DND-41 (cell line): Measurements from ENCODE around the gene IPO11.

Experiments used
- ATAC-seq: fragments of 200-7000 bp; cut with Tn5 transposase; 3 replicates; pipeline ENCODE4 v1.9.1; 2021; ENCODE audit warnings: low read depth; ENCODE audit not compliant: insufficient read depth
- DNase-seq: peaks from one replicate; pipeline ENCODE4 v3.0.0-alpha.2; 2020
- H2AFZ ChIP-seq: 2 replicates; pipeline ENCODE4 v1.6.0; 2012; ENCODE audit warnings: low read depth, low read length
- H3K27ac ChIP-seq: 2 replicates; pipeline ENCODE4 v1.5.1; 2012; ENCODE audit warnings: low read length, inconsistent platforms
- H3K27me3 ChIP-seq: fragments of 200-600 bp; sonication (generic); 2 replicates; pipeline ENCODE4 v1.6.0; 2012; ENCODE audit warnings: low read length, mild to moderate bottlenecking, inconsistent platforms; ENCODE audit not compliant: insufficient read depth, poor library complexity
- H3K36me3 ChIP-seq: 2 replicates; pipeline ENCODE4 v1.5.1; 2012; ENCODE audit warnings: low read length, inconsistent platforms; ENCODE audit not compliant: insufficient read depth
- H3K4me1 ChIP-seq: 2 replicates; pipeline ENCODE4 v1.5.1; 2012; ENCODE audit warnings: mild to moderate bottlenecking, low read length; ENCODE audit not compliant: insufficient read depth
- H3K4me2 ChIP-seq: 2 replicates; pipeline ENCODE4 v1.6.0; 2012; ENCODE audit warnings: mild to moderate bottlenecking, moderate library complexity, low read length, inconsistent platforms; ENCODE audit not compliant: insufficient read depth
- H3K4me3 ChIP-seq, 2 experiments: fragments of 200-600 bp in 1 of 2; shearing (Covaris generic) in 1 of 2; 2 replicates each; pipeline ENCODE4 v1.5.1; 2012 to 2016; ENCODE audit warnings: inconsistent platforms in 2 of 2, low read length in 2 of 2, mild to moderate bottlenecking in 2 of 2, low read depth in 1 of 2, moderate library complexity in 1 of 2
- H3K79me2 ChIP-seq: 2 replicates; pipeline ENCODE4 v1.6.0; 2012; ENCODE audit warnings: low read length, inconsistent platforms; ENCODE audit not compliant: insufficient read depth
- H3K9ac ChIP-seq: 2 replicates; pipeline ENCODE4 v1.6.0; 2012; ENCODE audit warnings: low read depth, mild to moderate bottlenecking, inconsistent platforms, low read length, moderate library complexity
- H3K9me3 ChIP-seq: 2 replicates; pipeline ENCODE4 v1.5.1; 2012; ENCODE audit warnings: low read length, moderate library complexity, mild to moderate bottlenecking, inconsistent platforms; ENCODE audit not compliant: insufficient read depth, severe bottlenecking
- H4K20me1 ChIP-seq: 2 replicates; pipeline ENCODE4 v1.6.0; 2012; ENCODE audit warnings: low read length; ENCODE audit not compliant: insufficient read depth
- CTCF ChIP-seq: IDR thresholded peaks from 2 replicates; pipeline ENCODE4 v1.5.1; 2012; ENCODE audit warnings: borderline replicate concordance, low read length, moderate library complexity, mild to moderate bottlenecking; ENCODE audit not compliant: poor library complexity, severe bottlenecking; ENCODE audit errors: extremely low read depth
- EZH2 ChIP-seq: IDR thresholded peaks from 3 replicates; pipeline ENCODE4 v1.6.1; 2012; ENCODE audit warnings: borderline replicate concordance, low read depth, mild to moderate bottlenecking, moderate library complexity, low read length, inconsistent platforms; ENCODE audit not compliant: severe bottlenecking

Gene IPO11

GRCh38 chr5:62649025-62649424 lies 236.5 kb downstream of the IPO11 start:
- Histone ChIP-seq H3K4me1 (peaks cover 29% of the 10 kb centered on the region), H3K9ac (no peak overlapping the region), H4K20me1 (no peaks in the 10 kb centered on the region), H2AFZ (peak overlapping the region; percentile 10; the same call in 1 of the 2 replicates), H3K79me2 (no peaks in the 10 kb centered on the region), H3K36me3 (no peaks in the 10 kb centered on the region), H3K27ac (no peak overlapping the region; the same call in 1 of the 2 replicates), H3K9me3 (no peaks in the 10 kb centered on the region), H3K4me3 (no peak overlapping the region), H3K27me3 (no peaks in the 10 kb centered on the region), H3K4me2 (no peak overlapping the region)
- no peak for ATAC-seq
- TF ChIP-seq CTCF (no peak), EZH2 (no peak)
- no peak for DNase-seq

GRCh38 chr5:62649476-62650113 lies 237.0 kb downstream of the IPO11 start:
- TF ChIP-seq CTCF (peak; percentile 16), EZH2 (no peak)
- DNase-seq (peak; percentile 52), ATAC-seq (peak; percentile 78)
- Histone ChIP-seq H3K27me3 (no peaks in the 10 kb centered on the region), H2AFZ (peak overlapping the region; percentile 10; the same call in 1 of the 2 replicates), H3K4me2 (no peak overlapping the region), H3K4me1 (peaks cover 32% of the 10 kb centered on the region), H3K79me2 (no peaks in the 10 kb centered on the region), H3K27ac (no peak overlapping the region; the same call in none of the 2 replicates), H3K9ac (no peak overlapping the region), H3K4me3 (no peak overlapping the region), H4K20me1 (no peaks in the 10 kb centered on the region), H3K36me3 (no peaks in the 10 kb centered on the region), H3K9me3 (no peaks in the 10 kb centered on the region)

DNA sequence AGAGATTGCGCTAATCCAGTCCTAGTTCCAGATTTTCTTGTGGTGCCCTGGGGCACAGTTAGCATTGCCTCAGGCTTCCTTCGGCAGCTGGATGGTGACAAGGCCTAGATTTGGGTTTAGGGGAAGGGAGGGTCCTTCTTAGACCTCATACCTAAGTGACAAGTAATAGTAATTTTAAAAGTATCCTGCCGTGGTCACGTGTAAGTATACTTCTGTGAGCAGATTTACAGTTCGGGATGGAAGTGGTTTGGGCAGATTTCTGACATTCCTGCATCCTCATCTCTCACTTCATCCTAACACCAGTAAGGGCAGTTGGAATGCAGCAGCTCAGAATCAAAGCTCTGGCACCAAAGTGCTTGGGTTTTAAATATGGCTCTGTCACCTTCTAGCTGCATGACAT lies 237.6 kb downstream of the IPO11 start:
- Histone ChIP-seq H4K20me1 (no peaks in the 10 kb centered on the region), H3K4me2 (no peak overlapping the region), H3K36me3 (no peaks in the 10 kb centered on the region), H2AFZ (no peak overlapping the region), H3K9ac (no peak overlapping the region), H3K27ac (no peak overlapping the region; the same call in 1 of the 2 replicates), H3K27me3 (no peaks in the 10 kb centered on the region), H3K4me1 (peaks cover 32% of the 10 kb centered on the region), H3K4me3 (no peak overlapping the region), H3K9me3 (peaks cover 3% of the 10 kb centered on the region), H3K79me2 (no peaks in the 10 kb centered on the region)
- DNase-seq (no peak), ATAC-seq (no peak)
- TF ChIP-seq CTCF (no peak), EZH2 (no peak)
